ENCODE measurements around the gene CFAP57.

DNA sequence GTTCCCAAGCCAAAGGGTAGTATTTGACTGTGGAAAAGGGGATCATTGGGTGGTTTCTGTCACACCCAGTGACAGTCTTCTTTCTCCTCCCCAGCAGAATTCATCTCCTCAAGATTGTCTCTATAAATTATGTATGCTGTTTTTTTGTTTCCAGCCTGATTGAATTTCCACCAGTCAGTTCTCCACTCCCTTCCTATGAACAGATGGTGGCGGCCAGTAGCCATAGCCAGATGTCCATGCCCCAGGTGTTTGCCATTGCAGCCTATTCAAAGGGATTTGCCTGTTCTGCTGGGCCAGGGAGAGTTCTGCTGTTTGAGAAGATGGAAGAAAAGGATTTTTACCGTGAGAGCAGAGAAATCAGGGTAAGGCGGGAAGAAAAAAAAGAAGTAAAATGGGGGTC is 12.9 kb downstream of the CFAP57 start:
- TF ChIP-seq, protein P1, sequence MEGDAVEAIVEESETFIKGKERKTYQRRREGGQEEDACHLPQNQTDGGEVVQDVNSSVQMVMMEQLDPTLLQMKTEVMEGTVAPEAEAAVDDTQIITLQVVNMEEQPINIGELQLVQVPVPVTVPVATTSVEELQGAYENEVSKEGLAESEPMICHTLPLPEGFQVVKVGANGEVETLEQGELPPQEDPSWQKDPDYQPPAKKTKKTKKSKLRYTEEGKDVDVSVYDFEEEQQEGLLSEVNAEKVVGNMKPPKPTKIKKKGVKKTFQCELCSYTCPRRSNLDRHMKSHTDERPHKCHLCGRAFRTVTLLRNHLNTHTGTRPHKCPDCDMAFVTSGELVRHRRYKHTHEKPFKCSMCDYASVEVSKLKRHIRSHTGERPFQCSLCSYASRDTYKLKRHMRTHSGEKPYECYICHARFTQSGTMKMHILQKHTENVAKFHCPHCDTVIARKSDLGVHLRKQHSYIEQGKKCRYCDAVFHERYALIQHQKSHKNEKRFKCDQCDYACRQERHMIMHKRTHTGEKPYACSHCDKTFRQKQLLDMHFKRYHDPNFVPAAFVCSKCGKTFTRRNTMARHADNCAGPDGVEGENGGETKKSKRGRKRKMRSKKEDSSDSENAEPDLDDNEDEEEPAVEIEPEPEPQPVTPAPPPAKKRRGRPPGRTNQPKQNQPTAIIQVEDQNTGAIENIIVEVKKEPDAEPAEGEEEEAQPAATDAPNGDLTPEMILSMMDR (IDR thresholded peaks at IDR 0.05) = no peak
- no peak for TF ChIP-seq EZH2 (IDR thresholded peaks at IDR 0.05; ENCODE audit: borderline replicate concordance, insufficient read depth, low read depth, low read length, poor library complexity, severe bottlenecking)
